Measurements from ENCODE around the gene SLC38A5. TPM values are rescaled to one million over a fixed set of nuclear protein-coding genes. Genes with fewer than 3 reads are reported as not detected.
"Not testable (repeated sequence)": the region's sequence is repeated elsewhere in the genome, so short reads cannot be mapped to it uniquely, and the experiment has no call there.

The SLC38A5 gene
- 66.3 TPM for polyA plus RNA-seq
- long read RNA-seq, donor 1, transcript SLC38A5-210 (16 exons, 2,659 nt): major isoform, 5 of 15 reads
- long read RNA-seq, donor 1, partial matches to known transcripts: 6 of 15 reads
- long read RNA-seq, donor 1, other reads (novel, unspliced or antisense): 0 of 15 reads
- long read RNA-seq, donor 2, transcript SLC38A5-210 (16 exons, 2,659 nt): major isoform, 5 of 17 reads
- long read RNA-seq, donor 2, partial matches to known transcripts: 6 of 17 reads
- long read RNA-seq, donor 2, other reads (novel, unspliced or antisense): 0 of 17 reads
- long read RNA-seq, donor 3, transcript SLC38A5-211 (4 exons, 797 nt): major isoform, 8 of 21 reads
- long read RNA-seq, donor 3, transcript SLC38A5-210 (16 exons, 2,659 nt): minor isoform, 7 of 21 reads
- long read RNA-seq, donor 3, partial matches to known transcripts: 0 of 21 reads
- long read RNA-seq, donor 3, other reads (novel, unspliced or antisense): 0 of 21 reads
- long read RNA-seq, donor 4, partial matches to known transcripts: 0 of 3 reads
- long read RNA-seq, donor 4, other reads (novel, unspliced or antisense): 0 of 3 reads
- long read RNA-seq, donor 5, transcript SLC38A5-213 (17 exons, 1,993 nt): major isoform, 7 of 16 reads
- long read RNA-seq, donor 5, transcript SLC38A5-210 (16 exons, 2,659 nt): minor isoform, 5 of 16 reads
- long read RNA-seq, donor 5, partial matches to known transcripts: 0 of 16 reads
- long read RNA-seq, donor 5, other reads (novel, unspliced or antisense): 0 of 16 reads
- long read RNA-seq, donor 6, partial matches to known transcripts: 0 of 8 reads
- long read RNA-seq, donor 6, other reads (novel, unspliced or antisense): 0 of 8 reads
- long read RNA-seq, donor 7, partial matches to known transcripts: 0 of 2 reads
- long read RNA-seq, donor 7, other reads (novel, unspliced or antisense): 0 of 2 reads
- long read RNA-seq, donor 8, transcript SLC38A5-210 (16 exons, 2,659 nt): major isoform, 7 of 19 reads
- long read RNA-seq, donor 8, partial matches to known transcripts: 6 of 19 reads
- long read RNA-seq, donor 8, other reads (novel, unspliced or antisense): 0 of 19 reads
- long read RNA-seq, donor 9, partial matches to known transcripts: 11 of 25 reads
- long read RNA-seq, donor 9, other reads (novel, unspliced or antisense): 0 of 25 reads
- long read RNA-seq, donor 10, transcript SLC38A5-211 (4 exons, 797 nt): minor isoform, 5 of 23 reads
- long read RNA-seq, donor 10, transcript SLC38A5-210 (16 exons, 2,659 nt): major isoform, 6 of 23 reads
- long read RNA-seq, donor 10, partial matches to known transcripts: 5 of 23 reads
- long read RNA-seq, donor 10, other reads (novel, unspliced or antisense): 0 of 23 reads
- long read RNA-seq, donor 11, partial matches to known transcripts: 0 of 9 reads
- long read RNA-seq, donor 11, other reads (novel, unspliced or antisense): 0 of 9 reads

- Histone ChIP-seq H3K36me3 (ENCODE audit: control insufficient read depth, insufficient read depth, low read length) (no peaks in the 10 kb centered on the region), H3K4me1 (ENCODE audit: control insufficient read depth, insufficient read depth, low read length) (peaks cover 19% of the 10 kb centered on the region), H3K27me3 (ENCODE audit: control insufficient read depth, insufficient read depth, low read length) (no peaks in the 10 kb centered on the region), H3K9me3 (ENCODE audit: control insufficient read depth, low read depth, low read length) (no peaks in the 10 kb centered on the region), H3K27ac (ENCODE audit: low read length) (peak within 1 kb of the TSS; percentile 52), H3K4me3 (ENCODE audit: low read length) (peak within 1 kb of the TSS; percentile 55)
- WGBS (ENCODE audit: insufficient coverage, low lambda C conversion rate): no CpG with 5 or more reads among the region's 18 CpGs
- DNase-seq: peak; percentile 60 to 77
These were observed at the start of gene SLC38A5 for GRCh38 chrX:48470110-48470832. Gene SLC38A5, minus strand, starts transcription at chrX:48470260. Its CDS starts 2,336 bp downstream, at chrX:48467924.

GRCh38 chrX:48519481-48519880 lies 49.4 kb upstream of the SLC38A5 start:
- WGBS (ENCODE audit: insufficient coverage, low lambda C conversion rate): no CpG with 5 or more reads among the region's 4 CpGs
- H3K36me3 ChIP-seq (ENCODE audit: control insufficient read depth, insufficient read depth, low read length); H3K4me1 ChIP-seq (ENCODE audit: control insufficient read depth, insufficient read depth, low read length); H3K27ac ChIP-seq (ENCODE audit: low read length); H3K4me3 ChIP-seq (ENCODE audit: low read length); H3K27me3 ChIP-seq (ENCODE audit: control insufficient read depth, insufficient read depth, low read length); H3K9me3 ChIP-seq (ENCODE audit: control insufficient read depth, low read depth, low read length); DNase-seq: not testable (repeated sequence)

GRCh38 chrX:48516987-48517386 lies 46.9 kb upstream of the SLC38A5 start:
- WGBS (ENCODE audit: insufficient coverage, low lambda C conversion rate): no CpG with 5 or more reads among the region's 5 CpGs
- peaks cover 2% of the 10 kb centered on the region for H3K4me1 ChIP-seq (ENCODE audit: control insufficient read depth, insufficient read depth, low read length)
- DNase-seq: no peak
- H3K9me3 ChIP-seq (ENCODE audit: control insufficient read depth, low read depth, low read length): no peaks in the 10 kb centered on the region
- H3K27me3 ChIP-seq (ENCODE audit: control insufficient read depth, insufficient read depth, low read length): no peaks in the 10 kb centered on the region
- peaks cover 10% of the 10 kb centered on the region for H3K36me3 ChIP-seq (ENCODE audit: control insufficient read depth, insufficient read depth, low read length)
- H3K27ac ChIP-seq (ENCODE audit: low read length): no peak overlapping the region
- no peak overlapping the region for H3K4me3 ChIP-seq (ENCODE audit: low read length)

- H3K9me3 ChIP-seq (ENCODE audit: control insufficient read depth, low read depth, low read length): no peaks in the 10 kb centered on the region
- no peaks in the 10 kb centered on the region for H3K27me3 ChIP-seq (ENCODE audit: control insufficient read depth, insufficient read depth, low read length)
- H3K27ac ChIP-seq (ENCODE audit: low read length): no peak overlapping the region
- no peak for DNase-seq
- peaks cover 10% of the 10 kb centered on the region for H3K36me3 ChIP-seq (ENCODE audit: control insufficient read depth, insufficient read depth, low read length)
- WGBS (ENCODE audit: insufficient coverage, low lambda C conversion rate): no CpG with 5 or more reads among the region's 10 CpGs
- H3K4me1 ChIP-seq (ENCODE audit: control insufficient read depth, insufficient read depth, low read length): peaks cover 2% of the 10 kb centered on the region
- no peak overlapping the region for H3K4me3 ChIP-seq (ENCODE audit: low read length)
These were observed 46.2 kb upstream of the SLC38A5 start for GRCh38 chrX:48516285-48516684.

- Histone ChIP-seq H3K36me3 (ENCODE audit: control insufficient read depth, insufficient read depth, low read length) (peaks cover 10% of the 10 kb centered on the region), H3K9me3 (ENCODE audit: control insufficient read depth, low read depth, low read length) (no peaks in the 10 kb centered on the region), H3K4me1 (ENCODE audit: control insufficient read depth, insufficient read depth, low read length) (no peaks in the 10 kb centered on the region), H3K27me3 (ENCODE audit: control insufficient read depth, insufficient read depth, low read length) (no peaks in the 10 kb centered on the region), H3K27ac (ENCODE audit: low read length) (no peak overlapping the region), H3K4me3 (ENCODE audit: low read length) (no peak overlapping the region)
- WGBS (ENCODE audit: insufficient coverage, low lambda C conversion rate): no CpG with 5 or more reads among the region's 10 CpGs
- no peak for DNase-seq
These were observed 45.8 kb upstream of the SLC38A5 start for GRCh38 chrX:48515842-48516241.

GRCh38 chrX:48514868-48515460 lies 44.9 kb upstream of the SLC38A5 start:
- Histone ChIP-seq H3K27ac (ENCODE audit: low read length) (no peak overlapping the region), H3K27me3 (ENCODE audit: control insufficient read depth, insufficient read depth, low read length) (no peaks in the 10 kb centered on the region), H3K4me3 (ENCODE audit: low read length) (no peak overlapping the region), H3K4me1 (ENCODE audit: control insufficient read depth, insufficient read depth, low read length) (no peaks in the 10 kb centered on the region), H3K36me3 (ENCODE audit: control insufficient read depth, insufficient read depth, low read length) (peaks cover 10% of the 10 kb centered on the region), H3K9me3 (ENCODE audit: control insufficient read depth, low read depth, low read length) (no peaks in the 10 kb centered on the region)
- no peak for DNase-seq
- no CpG with 5 or more reads among the region's 9 CpGs for WGBS (ENCODE audit: insufficient coverage, low lambda C conversion rate)

GRCh38 chrX:48514126-48514806 lies 44.2 kb upstream of the SLC38A5 start:
- Histone ChIP-seq H3K9me3 (ENCODE audit: control insufficient read depth, low read depth, low read length) (no peaks in the 10 kb centered on the region), H3K36me3 (ENCODE audit: control insufficient read depth, insufficient read depth, low read length) (peaks cover 10% of the 10 kb centered on the region), H3K4me3 (ENCODE audit: low read length) (no peak overlapping the region), H3K27me3 (ENCODE audit: control insufficient read depth, insufficient read depth, low read length) (no peaks in the 10 kb centered on the region), H3K27ac (ENCODE audit: low read length) (no peak overlapping the region), H3K4me1 (ENCODE audit: control insufficient read depth, insufficient read depth, low read length) (no peaks in the 10 kb centered on the region)
- DNase-seq: no peak
- no CpG with 5 or more reads among the region's 16 CpGs for WGBS (ENCODE audit: insufficient coverage, low lambda C conversion rate)

GRCh38 chrX:48513670-48514069 lies 43.6 kb upstream of the SLC38A5 start:
- no peak overlapping the region for H3K27ac ChIP-seq (ENCODE audit: low read length)
- no peaks in the 10 kb centered on the region for H3K27me3 ChIP-seq (ENCODE audit: control insufficient read depth, insufficient read depth, low read length)
- peaks cover 10% of the 10 kb centered on the region for H3K36me3 ChIP-seq (ENCODE audit: control insufficient read depth, insufficient read depth, low read length)
- no peaks in the 10 kb centered on the region for H3K9me3 ChIP-seq (ENCODE audit: control insufficient read depth, low read depth, low read length)
- no peaks in the 10 kb centered on the region for H3K4me1 ChIP-seq (ENCODE audit: control insufficient read depth, insufficient read depth, low read length)
- DNase-seq: no peak
- no peak overlapping the region for H3K4me3 ChIP-seq (ENCODE audit: low read length)
- WGBS (ENCODE audit: insufficient coverage, low lambda C conversion rate): no CpG with 5 or more reads among the region's 4 CpGs
